Measurements from ENCODE around the gene AP1S1. TPM values are rescaled to one million over a fixed set of nuclear protein-coding genes. Genes with fewer than 3 reads are reported as not detected.

AP1S1 gene
- total and polyA plus RNA-seq, 9 of the 15 experiments (the other 6 are each of a cell fraction or from before 2014, with no cell fraction given), result 4.4 to 149 (median 89.4) TPM

- ChIA-PET POLR2A (no interaction called here), CTCF (ENCODE audit: low intra/inter-chr PET ratio) (no interaction called here)
- Histone ChIP-seq H3K27ac (ENCODE audit: extremely low read depth, low read depth, low read length) (no peak overlapping the region), H3K9ac (ENCODE audit: insufficient read depth in 1 of 2, low read depth in 2 of 2, low read length in 2 of 2) (no peak overlapping the region; a peak in 1 of 4 replicates), H3K4me3 (no peak overlapping the region), H3K36me3 (ENCODE audit: control insufficient read depth, insufficient read depth, low read length) (peaks cover 2% of the 10 kb centered on the region; the same call in 1 of the 3 replicates), H3K4me2 (ENCODE audit: insufficient read depth, low read length) (no peak overlapping the region), H3K9me3 (replicated peaks; ENCODE audit: control insufficient read depth, insufficient read depth, low read depth, low read length) (no peaks in the 10 kb centered on the region), H2AFZ (ENCODE audit: low read depth, low read length) (no peak overlapping the region), H3K9me1 (ENCODE audit: control insufficient read depth, insufficient read depth, low read length) (peaks cover 6% of the 10 kb centered on the region), H4K20me1 (replicated peaks; ENCODE audit: control insufficient read depth, insufficient read depth, low read length) (peaks cover 26% of the 10 kb centered on the region), H3K4me1 (replicated peaks in 1 of 2; ENCODE audit: control insufficient read depth in 2 of 2, insufficient read depth in 2 of 2, low read length in 2 of 2) (peaks cover 36 to 65% of the 10 kb centered on the region in 2 experiments), H3K79me2 (ENCODE audit: control insufficient read depth, insufficient read depth, low read length) (no peaks in the 10 kb centered on the region), H3K27me3 (ENCODE audit: control insufficient read depth in 2 of 2, insufficient read depth in 2 of 2, low read length in 2 of 2) (peaks cover 15 to 32% of the 10 kb centered on the region in 2 experiments; a peak in 4 of 5 replicates)
- in situ Hi-C loops (cut with MboI), result no loop called here
- ATAC-seq (no peak), FAIRE-seq (no peak), DNase-seq (ENCODE audit: extremely low read depth in 1 of 4, low spot score in 3 of 4) (peak in 1 of 4 experiments; percentile 14)
- intact Hi-C loops (cut with micrococcal nuclease), result no loop called here
- 4% methylated on average over 4 of the region's 11 CpGs for WGBS (ENCODE audit: insufficient coverage, low coverage, missing lambda C conversion rate)
- TF ChIP-seq MTA3 (IDR thresholded peaks at IDR 0.05; ENCODE audit: borderline replicate concordance) (no peak), BRF2 (IDR thresholded peaks at IDR 0.05; ENCODE audit: borderline replicate concordance, insufficient read depth, insufficient read length) (no peak), ZNF263 (CRISPR knock-in tag; IDR thresholded peaks at IDR 0.05; ENCODE audit: borderline replicate concordance) (no peak), VEZF1 (CRISPR knock-in tag; IDR thresholded peaks at IDR 0.05) (no peak; the same call in 1 of the 2 replicates), ZNF23 (CRISPR knock-in tag; IDR thresholded peaks at IDR 0.05) (no peak), RBM15 (IDR thresholded peaks at IDR 0.05; ENCODE audit: insufficient read depth, low read length) (no peak), PKNOX1 (IDR thresholded peaks at IDR 0.05) (no peak)
- no TSS peak for BruUV-seq (replicated peaks)
These were observed 12.3 kb downstream of the AP1S1 start for GRCh38 chr7:101166648-101166908.
